ENCODE results near the gene CHST1.

CHST1 gene

DNA sequence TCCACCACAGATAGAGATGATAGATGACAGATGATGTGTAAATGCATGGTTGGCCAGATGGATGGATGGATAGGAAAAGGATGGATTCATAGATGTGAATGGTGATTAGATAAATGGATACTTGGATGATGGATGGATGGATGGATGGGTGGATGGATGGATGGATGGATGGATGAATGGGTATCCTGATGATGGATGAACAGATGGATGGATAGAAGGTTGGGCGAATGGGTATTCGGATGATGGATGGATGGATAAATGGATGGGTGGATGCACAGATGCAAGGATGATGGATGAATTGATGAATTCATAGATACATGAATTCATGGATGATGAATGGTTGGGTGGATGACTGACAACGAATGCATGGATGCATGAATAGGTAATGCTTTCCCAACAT, 56.1 kb downstream of the CHST1 start:
- H3K4me3 Mint-ChIP-seq, result no peak overlapping the region
- no peaks in the 10 kb centered on the region for H3K36me3 Mint-ChIP-seq (ENCODE audit: low read depth)
- no peak overlapping the region for H3K27ac Mint-ChIP-seq
- TF ChIP-seq, protein P1, sequence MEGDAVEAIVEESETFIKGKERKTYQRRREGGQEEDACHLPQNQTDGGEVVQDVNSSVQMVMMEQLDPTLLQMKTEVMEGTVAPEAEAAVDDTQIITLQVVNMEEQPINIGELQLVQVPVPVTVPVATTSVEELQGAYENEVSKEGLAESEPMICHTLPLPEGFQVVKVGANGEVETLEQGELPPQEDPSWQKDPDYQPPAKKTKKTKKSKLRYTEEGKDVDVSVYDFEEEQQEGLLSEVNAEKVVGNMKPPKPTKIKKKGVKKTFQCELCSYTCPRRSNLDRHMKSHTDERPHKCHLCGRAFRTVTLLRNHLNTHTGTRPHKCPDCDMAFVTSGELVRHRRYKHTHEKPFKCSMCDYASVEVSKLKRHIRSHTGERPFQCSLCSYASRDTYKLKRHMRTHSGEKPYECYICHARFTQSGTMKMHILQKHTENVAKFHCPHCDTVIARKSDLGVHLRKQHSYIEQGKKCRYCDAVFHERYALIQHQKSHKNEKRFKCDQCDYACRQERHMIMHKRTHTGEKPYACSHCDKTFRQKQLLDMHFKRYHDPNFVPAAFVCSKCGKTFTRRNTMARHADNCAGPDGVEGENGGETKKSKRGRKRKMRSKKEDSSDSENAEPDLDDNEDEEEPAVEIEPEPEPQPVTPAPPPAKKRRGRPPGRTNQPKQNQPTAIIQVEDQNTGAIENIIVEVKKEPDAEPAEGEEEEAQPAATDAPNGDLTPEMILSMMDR (IDR thresholded peaks at IDR 0.05; ENCODE audit: unreplicated experiment in 3 of 3), result no peak
- H3K27me3 Mint-ChIP-seq (ENCODE audit: low read depth), result peaks cover 5% of the 10 kb centered on the region
- H3K4me1 Mint-ChIP-seq, result peaks cover 8% of the 10 kb centered on the region
- no peaks in the 10 kb centered on the region for H3K9me3 Mint-ChIP-seq

DNA sequence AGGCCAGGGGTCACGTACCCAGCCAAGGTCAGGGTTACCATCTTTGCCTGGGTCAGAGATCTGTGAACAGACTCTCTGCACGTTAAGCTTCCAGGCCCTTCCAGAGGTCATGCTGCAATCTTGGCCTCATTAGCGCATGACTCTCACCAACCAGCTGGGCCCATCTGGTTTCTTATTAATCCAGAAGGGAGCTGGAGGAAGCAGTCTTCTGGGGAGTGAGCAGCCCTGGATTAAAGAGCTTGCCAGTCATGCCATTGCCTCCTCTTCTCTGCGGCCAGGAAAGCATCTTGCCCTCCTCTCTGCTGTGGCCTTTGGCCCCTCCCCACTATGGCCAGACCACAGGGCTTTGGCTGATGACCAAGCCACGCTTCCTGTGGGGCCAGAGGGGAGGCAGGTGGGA, 57.4 kb downstream of the CHST1 start:
- H3K36me3 Mint-ChIP-seq (ENCODE audit: low read depth), result no peaks in the 10 kb centered on the region
- no peak overlapping the region for H3K27ac Mint-ChIP-seq
- no peaks in the 10 kb centered on the region for H3K9me3 Mint-ChIP-seq
- no peak overlapping the region for H3K4me3 Mint-ChIP-seq
- H3K4me1 Mint-ChIP-seq, result peaks cover 8% of the 10 kb centered on the region
- TF ChIP-seq, protein P1 (IDR thresholded peaks at IDR 0.05; ENCODE audit: unreplicated experiment in 3 of 3), result no peak
- H3K27me3 Mint-ChIP-seq (ENCODE audit: low read depth), result peaks cover 9% of the 10 kb centered on the region

DNA sequence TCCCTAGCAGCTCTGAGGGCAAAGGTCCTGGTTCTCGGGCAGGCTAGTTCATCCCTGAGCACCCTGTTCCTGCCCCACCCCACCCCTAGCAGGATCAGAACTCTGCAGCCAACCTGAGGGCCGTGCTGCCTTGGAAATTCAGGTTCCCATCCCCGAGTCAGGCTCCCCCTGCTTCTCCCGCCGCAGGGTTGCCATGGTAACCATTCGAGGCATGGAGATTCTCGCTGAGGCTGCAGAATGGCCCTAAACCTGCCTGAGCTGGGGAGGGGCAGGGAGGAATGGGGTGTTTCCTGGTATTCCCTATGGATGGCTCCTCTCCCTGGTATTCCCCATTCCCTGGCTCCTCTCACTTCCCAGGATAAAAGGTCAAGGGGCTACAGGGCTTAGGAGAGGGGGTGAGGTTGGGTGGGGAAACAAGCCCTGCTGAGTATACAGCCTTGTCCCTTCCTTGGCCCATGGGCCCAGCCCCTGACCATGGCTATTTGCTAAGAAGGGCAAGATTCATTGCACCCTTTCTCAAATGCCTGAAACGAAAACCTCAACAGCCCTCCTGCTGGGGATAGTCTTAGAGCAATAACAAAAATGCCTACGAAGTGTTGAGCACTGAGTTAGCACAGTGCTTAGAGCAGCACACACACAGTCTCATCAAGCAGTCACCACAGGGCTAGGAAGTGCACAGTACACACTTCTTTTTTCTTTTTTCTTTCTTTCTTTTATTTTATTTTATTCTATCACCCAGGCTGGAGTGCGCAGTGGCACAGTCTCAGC, 58.7 kb downstream of the CHST1 start:
- peaks cover 8% of the 10 kb centered on the region for H3K4me1 Mint-ChIP-seq
- H3K9me3 Mint-ChIP-seq, result no peaks in the 10 kb centered on the region
- H3K27me3 Mint-ChIP-seq (ENCODE audit: low read depth), result peaks cover 9% of the 10 kb centered on the region
- no peak overlapping the region for H3K4me3 Mint-ChIP-seq
- H3K36me3 Mint-ChIP-seq (ENCODE audit: low read depth), result no peaks in the 10 kb centered on the region
- TF ChIP-seq, protein P1 (IDR thresholded peaks at IDR 0.05; ENCODE audit: unreplicated experiment in 3 of 3), result no peak
- no peak overlapping the region for H3K27ac Mint-ChIP-seq

DNA sequence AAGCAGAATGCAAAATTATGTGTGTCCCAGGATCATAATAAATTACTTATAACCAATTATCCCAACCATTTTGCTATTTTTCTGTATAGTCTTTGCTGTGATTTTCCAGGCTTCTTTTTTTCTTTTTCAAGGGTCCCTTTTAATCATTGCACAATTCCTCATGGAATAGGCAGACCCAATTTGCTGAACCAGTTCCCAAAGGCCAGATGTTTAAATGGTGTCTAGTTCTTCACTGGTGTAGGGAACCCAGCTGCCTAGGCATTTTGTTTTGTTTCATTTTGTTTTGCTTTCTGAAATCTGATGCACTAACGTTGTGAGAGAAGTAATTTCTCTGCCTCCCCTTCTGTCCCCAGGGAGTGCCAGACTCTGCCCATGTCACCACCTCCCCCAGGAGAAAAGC, 60.4 kb downstream of the CHST1 start:
- no peaks in the 10 kb centered on the region for H3K36me3 Mint-ChIP-seq (ENCODE audit: low read depth)
- H3K27me3 Mint-ChIP-seq (ENCODE audit: low read depth), result peaks cover 10% of the 10 kb centered on the region
- no peaks in the 10 kb centered on the region for H3K9me3 Mint-ChIP-seq
- H3K4me3 Mint-ChIP-seq, result no peak overlapping the region
- H3K27ac Mint-ChIP-seq, result no peak overlapping the region
- TF ChIP-seq, protein P1 (IDR thresholded peaks at IDR 0.05; ENCODE audit: unreplicated experiment in 3 of 3), result no peak
- peaks cover 8% of the 10 kb centered on the region for H3K4me1 Mint-ChIP-seq

DNA sequence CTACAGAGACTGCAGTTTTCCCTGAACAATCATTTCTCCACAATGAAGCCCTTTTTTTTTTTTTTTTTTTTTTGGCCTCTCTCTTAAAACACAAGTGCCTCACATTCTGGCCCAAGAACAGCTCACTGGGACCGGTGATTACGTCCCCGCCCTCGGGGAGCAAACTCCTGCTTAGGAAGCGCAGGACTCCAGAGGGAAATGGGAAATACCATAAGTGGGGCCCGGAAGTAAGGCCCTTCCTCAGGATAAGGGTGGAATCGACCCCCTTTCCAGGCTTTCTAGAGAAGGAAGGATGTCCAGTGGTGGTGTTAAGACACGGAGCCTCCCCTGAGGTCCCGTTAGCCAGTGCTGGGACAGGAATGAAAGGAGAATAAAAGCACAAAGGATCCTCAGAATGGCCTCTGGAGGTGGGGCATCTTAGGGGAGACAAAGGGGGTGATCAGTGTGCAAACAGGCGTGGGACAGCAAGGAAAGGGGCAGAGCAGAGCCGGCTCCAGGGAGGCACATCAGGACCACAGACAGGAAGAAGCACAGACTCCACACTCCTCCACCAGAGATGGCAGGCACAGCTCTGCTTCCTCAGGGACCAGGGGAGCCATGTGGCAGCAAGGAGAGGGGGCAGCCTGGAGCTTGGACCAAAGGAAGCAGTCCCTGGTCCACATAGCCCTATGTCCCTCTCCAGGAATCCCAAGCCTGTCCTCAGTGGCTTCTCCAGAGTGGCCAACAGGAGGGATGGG, 61.3 kb downstream of the CHST1 start:
- no peak overlapping the region for H3K27ac Mint-ChIP-seq
- TF ChIP-seq, protein P1 (IDR thresholded peaks at IDR 0.05; ENCODE audit: unreplicated experiment in 3 of 3), result no peak
- no peaks in the 10 kb centered on the region for H3K9me3 Mint-ChIP-seq
- H3K36me3 Mint-ChIP-seq (ENCODE audit: low read depth), result no peaks in the 10 kb centered on the region
- peaks cover 8% of the 10 kb centered on the region for H3K4me1 Mint-ChIP-seq
- H3K27me3 Mint-ChIP-seq (ENCODE audit: low read depth), result peaks cover 10% of the 10 kb centered on the region
- H3K4me3 Mint-ChIP-seq, result no peak overlapping the region

All from nephron (organoid).